ENCODE data around the gene PRKX.

DNA sequence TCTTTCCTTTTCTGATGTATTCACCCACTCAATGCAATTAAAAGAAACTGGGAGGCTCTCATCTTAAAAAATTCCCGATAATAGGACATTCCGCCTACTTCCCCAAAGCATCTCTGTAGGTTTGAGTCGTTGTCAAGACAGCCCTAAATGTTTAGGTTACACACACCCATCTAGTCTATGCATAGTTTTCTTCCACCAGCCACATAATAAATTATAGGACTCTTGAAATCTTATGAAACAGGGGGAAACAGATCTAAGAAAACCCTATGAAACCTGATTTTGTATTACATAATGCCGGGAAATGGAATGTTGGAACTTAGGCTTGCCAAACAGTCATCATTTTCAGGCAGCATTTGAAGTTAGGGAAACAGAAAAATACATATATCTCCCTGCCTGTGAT lies 150.0 kb downstream of the PRKX start:
- TF ChIP-seq, protein P1, sequence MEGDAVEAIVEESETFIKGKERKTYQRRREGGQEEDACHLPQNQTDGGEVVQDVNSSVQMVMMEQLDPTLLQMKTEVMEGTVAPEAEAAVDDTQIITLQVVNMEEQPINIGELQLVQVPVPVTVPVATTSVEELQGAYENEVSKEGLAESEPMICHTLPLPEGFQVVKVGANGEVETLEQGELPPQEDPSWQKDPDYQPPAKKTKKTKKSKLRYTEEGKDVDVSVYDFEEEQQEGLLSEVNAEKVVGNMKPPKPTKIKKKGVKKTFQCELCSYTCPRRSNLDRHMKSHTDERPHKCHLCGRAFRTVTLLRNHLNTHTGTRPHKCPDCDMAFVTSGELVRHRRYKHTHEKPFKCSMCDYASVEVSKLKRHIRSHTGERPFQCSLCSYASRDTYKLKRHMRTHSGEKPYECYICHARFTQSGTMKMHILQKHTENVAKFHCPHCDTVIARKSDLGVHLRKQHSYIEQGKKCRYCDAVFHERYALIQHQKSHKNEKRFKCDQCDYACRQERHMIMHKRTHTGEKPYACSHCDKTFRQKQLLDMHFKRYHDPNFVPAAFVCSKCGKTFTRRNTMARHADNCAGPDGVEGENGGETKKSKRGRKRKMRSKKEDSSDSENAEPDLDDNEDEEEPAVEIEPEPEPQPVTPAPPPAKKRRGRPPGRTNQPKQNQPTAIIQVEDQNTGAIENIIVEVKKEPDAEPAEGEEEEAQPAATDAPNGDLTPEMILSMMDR (IDR thresholded peaks at IDR 0.05): no peak
- TF ChIP-seq POLR2A (IDR thresholded peaks at IDR 0.05) (no peak), EP300 (IDR thresholded peaks at IDR 0.05) (no peak)
